ENCODE data around the gene EBF4.
"Not testable (repeated sequence)": the region's sequence is repeated elsewhere in the genome, so short reads cannot be mapped to it uniquely, and the experiment has no call there.

Gene EBF4

GRCh38 chr20:2759603-2760296 is 67.2 kb downstream of the EBF4 start:
- DNase-seq: no peak

DNA sequence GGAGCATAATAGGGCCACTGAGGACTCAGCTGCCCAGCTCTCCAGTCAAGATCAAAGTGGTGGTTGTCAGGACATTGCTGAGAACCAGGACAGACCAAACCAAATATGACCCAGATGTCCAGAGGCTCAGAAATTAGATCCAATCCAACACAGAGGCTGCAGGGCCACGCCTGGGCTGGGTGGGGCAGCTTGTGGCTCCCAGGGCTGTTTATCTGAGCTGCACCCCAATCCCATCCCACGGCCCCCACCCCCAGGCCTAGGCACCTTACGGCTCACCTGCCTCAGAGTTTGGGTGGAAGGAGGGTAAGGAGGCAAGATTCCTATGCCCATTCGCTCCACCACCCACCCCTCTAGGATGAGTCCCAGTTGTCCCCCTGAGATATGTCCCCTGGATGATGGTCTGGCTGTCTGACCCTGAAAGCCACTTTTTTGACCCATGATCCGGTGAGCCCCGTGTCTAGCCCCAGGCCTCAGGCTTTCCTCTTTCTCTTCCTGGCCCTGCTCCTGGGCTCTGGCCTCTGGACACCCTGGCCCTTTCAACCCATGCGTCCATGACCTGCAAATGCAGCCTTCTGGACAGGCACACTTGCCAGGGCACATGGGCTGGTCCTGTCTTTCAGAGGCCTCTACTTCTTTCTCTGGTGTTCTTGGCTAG is 67.8 kb downstream of the EBF4 start:
- no peak for DNase-seq

- no peak for DNase-seq
Observed at GRCh38 chr20:2760952-2761305, 68.3 kb downstream of the EBF4 start.

DNA sequence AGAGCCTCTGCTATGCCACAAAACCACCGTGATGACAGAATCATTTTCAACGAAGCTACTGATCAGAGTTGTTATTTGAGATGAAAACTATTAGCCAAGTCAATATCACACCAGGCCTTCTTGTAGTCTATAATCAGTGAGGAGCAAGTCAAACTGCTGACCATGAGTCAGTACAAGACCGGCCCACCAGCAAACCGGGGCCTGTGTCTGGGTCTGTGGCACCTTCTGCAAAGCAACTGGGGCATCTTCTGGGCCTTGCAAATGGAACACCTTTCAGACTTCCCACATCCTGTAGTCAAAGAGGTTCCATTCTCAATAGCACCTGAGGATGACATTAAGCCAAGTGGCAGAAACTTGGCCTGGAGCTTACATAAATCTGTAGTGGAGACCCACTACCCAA is 69.3 kb downstream of the EBF4 start:
- no peak for DNase-seq

DNA sequence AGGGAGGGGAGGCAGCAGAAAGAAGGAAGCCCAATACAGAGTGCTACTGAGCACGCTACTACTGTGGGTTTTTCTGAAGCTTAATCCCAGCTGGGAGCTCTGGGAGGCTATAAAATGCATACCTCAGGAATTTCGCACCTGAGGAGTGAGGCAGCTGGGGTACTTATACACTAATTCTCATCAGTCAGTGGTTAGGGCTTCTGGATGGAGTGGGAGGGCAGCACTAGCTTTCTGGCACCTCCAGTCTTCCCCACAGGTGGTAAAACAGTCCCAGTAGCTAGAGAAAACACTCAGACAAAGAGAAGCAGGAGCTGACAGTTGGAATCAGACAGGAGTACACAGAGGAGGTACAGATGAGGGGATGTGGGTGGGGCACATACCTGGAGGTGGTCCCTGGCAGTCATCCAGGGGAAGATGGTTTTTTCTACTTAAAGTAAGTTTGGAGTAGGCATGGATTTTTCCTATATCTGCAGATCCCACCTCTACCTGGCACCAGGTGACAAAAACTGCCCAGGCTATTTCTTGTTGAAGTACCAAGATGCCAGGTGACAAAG is 70.1 kb downstream of the EBF4 start:
- no peak for DNase-seq

GRCh38 chr20:2763186-2763585 is 70.6 kb downstream of the EBF4 start:
- no peak for DNase-seq

DNA sequence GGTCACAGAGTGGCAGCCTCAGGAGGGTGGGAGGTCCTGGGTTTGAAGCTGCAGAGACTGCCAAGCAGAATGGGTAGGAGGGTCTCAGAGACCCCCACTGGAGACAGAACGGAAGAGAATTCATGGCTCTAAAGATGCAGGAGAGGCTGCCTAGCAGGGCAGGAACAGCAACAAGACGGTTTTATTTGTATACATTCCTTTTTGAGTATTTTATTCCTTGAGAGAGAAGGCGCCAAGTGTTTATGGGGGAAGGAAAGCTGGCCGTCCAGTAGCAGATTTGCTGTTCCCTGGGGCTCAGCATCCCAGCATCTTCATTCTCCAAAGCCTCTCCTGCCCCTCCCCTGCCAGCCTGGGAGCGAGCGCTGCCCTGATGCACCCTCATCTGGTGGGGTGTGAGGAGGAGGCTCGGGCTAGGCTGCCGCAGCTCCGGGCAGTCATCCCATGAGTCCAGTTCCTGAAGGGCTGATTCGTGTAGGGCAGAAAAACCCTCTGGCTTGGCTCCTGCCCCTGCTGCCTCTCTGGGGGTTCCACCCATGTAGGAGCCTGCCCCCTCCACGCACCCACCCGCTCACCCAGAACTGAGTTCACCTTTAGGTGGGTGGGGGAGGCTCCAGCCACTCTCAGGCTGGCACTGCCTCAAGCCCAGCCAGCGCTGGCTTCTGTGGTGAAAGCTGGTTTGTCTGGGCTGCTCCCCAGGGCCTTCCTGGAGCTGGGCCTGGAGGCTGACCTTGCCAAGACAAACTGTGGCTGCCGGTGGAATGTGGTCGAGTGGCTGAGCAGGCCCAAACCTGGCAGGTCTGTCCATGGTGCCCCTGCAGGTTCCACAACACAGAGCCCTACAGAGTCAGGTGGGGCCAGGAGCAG is 75.4 kb downstream of the EBF4 start:
- no peak for DNase-seq

GRCh38 chr20:2768632-2769015 is 76.0 kb downstream of the EBF4 start:
- no peak for DNase-seq

- not testable (repeated sequence) for DNase-seq
Observed at GRCh38 chr20:2770091-2770490, 77.5 kb downstream of the EBF4 start.

GRCh38 chr20:2771631-2772080 is 79.1 kb downstream of the EBF4 start:
- DNase-seq: no peak

GRCh38 chr20:2773812-2774211 is 81.2 kb downstream of the EBF4 start:
- DNase-seq: no peak

DNA sequence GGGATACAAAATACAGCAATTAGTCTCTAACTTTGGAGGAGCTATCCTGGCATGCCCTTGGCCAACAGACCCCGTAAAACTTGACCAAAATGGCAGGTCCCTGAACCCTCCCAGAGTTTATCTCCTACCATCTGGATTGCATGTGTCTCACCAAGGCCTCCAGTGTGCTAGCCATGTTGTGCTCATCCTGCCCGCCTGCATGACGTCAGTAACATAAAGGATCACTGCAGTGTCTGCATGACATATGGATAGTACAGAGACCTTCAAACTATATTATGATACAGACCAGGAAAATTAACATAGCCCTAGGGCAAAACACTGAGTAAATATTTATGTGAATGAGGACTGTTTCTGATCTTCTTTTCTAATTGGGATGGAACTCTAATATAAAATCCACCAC is 82.6 kb downstream of the EBF4 start:
- DNase-seq: no peak

DNA sequence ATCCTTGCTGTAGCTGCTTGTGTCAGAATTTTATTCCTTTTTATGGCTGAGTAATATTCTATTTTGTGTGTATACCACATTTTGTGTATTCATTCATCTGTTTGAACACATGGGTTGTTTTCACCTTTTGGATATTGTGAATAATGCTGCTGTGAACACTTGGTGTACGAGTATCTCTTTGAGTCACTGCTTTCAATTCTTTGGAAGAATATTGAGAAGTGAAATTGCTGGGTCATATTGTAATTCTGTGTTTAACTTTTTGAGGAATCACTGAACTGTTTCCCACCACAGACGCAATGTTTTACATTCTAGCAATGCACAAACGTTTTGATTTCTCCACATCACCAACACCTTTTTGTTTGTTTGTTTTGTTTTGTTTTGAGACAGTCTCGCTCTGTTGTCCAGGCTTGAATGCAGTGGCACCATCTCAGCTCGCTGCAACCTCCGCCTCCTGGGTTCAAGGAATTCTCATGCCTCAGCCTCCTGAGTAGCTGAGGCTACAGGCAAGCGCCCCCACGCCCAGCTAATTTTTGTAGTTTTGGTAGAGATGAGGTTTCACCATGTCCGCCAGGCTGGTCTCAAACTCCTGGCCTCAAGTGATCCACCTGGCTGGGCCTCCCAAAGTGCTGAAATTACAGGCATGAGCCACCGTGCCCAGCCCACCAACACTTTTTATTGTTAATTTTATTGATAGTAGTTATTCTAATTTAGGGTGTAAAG is 86.2 kb downstream of the EBF4 start:
- no peak for DNase-seq

- DNase-seq: no peak
Observed at GRCh38 chr20:2780948-2781347, 88.4 kb downstream of the EBF4 start.

GRCh38 chr20:2783908-2784566 is 91.5 kb downstream of the EBF4 start:
- DNase-seq: no peak

DNA sequence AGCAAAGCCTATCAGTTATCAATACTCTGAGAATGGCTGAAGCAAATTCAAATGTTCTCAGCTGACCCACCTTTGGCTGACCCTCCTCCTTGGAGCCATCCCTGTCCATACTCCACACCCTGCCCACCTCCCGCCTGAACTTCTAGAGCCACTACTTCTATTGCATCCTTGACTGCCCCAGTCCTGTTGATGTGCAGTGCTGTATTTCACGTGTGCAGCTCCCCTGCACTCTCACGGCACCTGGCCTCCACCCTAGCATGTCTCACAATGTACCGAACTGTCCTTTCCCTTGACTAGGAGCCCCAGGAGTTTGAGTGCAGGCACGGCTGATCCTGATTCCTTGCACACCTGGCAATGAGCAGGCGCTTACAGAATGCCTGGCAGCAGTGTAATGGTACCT is 100.9 kb downstream of the EBF4 start:
- no peak for DNase-seq

DNA sequence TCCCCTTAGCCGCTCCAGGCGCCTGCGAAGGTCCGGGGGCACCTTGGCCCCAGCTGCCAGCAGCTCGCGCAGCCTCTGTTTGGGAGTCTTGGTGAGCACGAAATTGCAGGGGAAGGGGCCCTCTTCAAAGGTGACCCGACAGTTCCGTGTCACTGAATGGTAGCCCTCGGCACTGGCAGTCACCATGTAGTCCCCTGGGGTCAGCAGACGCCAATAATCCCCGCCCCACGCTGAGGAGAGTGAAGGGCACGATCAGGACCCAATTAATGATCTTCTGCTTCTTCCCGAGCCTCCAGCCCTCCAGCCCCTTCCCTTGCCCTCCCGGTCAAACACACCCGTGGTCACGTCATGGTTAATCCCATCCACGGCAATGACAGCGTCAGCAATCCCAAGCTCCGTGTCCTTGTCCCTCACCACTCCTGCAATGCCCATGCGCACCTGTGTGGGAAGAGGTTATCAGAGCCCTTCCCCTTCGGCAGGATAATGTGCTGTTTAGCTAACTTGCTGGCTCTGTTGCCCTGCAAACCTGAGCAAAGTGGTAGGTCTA is 101.7 kb downstream of the EBF4 start:
- DNase-seq: no peak

GRCh38 chr20:2794866-2795447 is 102.4 kb downstream of the EBF4 start:
- no peak for DNase-seq

GRCh38 chr20:2795451-2795850 is 102.9 kb downstream of the EBF4 start:
- DNase-seq: no peak

DNA sequence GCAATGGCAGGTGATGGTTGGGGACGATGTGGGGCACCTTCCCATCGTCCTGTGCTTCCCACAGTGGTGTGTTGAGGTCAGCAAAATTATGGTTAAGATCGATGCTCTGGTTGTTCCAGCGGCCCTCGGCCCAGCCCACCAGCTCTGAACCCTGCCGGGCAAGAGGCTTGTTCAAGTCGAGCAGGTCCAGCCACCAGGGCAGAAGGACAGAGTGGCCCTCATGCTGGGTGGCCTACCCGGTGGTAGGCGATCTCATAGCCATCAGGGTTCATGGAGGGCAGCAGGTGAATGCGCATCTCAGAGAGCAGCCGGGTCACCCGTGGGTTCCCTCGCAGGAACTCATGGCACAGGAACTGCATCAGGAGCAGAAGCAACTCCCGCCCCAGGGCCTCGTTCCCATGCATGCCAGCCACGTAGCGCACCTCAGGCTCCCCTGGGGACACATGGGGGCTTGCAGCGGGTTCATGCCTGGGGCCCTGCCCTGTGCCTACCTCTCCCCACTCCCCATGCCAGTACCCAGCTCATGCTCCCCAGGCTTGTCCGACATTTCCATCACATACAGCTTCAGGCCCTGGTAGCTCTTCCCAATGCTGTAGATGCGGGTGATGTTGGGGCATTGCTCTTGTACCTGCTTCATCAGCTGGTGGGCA is 103.6 kb downstream of the EBF4 start:
- DNase-seq: no peak

Data from CD4-positive, alpha-beta T cell treated with Interleukin-6 for 4 hours (primary cell).